ENCODE results near the gene SKOR1.

SKOR1 gene

DNA sequence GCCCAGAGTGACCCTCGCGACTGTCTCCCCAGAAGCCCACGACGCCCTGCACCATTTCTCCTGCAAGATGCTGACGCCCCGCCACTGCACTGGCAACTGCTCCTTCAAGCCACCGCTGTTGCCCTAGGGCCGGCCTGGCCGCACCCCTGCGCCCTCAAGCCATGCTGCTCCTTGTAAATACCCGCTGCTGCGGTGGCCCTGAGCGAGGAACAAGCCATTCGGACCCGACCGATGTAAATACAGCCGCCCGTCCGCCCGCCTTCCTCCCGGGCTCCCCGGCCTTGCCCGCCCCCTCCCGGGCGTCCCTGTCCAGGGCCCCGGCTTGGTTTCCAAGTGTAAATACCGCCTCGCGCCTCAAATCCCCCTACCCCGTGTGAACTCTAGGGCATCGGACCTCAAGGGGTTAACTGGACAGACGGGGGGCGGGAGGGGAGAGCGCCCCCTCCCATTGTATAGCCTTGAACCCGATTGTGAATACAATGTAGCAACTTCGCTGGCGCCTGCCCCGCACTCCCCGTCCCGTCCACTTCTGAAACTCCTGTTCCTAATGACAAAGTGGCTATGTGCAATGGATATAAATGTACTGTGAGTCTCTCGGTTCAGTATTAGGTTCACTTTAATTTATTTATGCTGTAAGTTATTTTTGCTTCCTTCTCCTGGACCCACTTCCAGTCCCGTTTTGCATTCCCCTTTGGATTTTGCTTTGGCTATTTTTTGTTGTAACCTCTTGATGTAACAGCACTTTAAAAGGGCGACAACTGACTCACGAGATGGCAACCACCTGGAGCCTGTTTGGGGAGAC lies 8.6 kb downstream of the SKOR1 start:
- DNase-seq: peak; percentile 78

- peak; percentile 78 for DNase-seq
Observed at GRCh38 chr15:67834581-67835296, 9.4 kb downstream of the SKOR1 start.

- peak; percentile 76 for DNase-seq
Observed at GRCh38 chr15:67835297-67836133, 10.2 kb downstream of the SKOR1 start.

GRCh38 chr15:67836134-67836455 lies 10.8 kb downstream of the SKOR1 start:
- peak; percentile 67 for DNase-seq

- DNase-seq: peak; percentile 80
Observed at GRCh38 chr15:67836477-67836876, 11.2 kb downstream of the SKOR1 start.

DNA sequence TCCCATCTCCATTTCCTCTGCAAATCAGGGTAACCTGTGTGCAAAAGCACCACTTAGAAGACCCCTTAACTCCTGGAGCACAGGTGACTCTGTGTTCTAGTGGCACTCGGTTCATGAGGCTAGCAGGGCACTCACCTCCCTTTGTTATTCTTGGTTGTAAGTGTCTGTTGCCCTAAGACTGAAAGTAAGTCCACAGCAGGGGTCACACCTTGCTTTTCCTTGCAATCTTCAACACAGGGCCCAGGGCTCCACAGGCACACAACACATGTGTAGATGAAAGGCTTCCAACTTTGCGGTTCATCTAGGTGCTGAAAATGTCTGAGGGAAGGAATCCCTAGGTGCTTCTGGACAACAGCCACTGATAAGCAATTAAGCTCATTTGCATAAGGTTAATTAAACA lies 11.6 kb downstream of the SKOR1 start:
- no peak for DNase-seq

GRCh38 chr15:67838789-67839332 lies 13.6 kb downstream of the SKOR1 start:
- peak; percentile 81 for DNase-seq

DNA sequence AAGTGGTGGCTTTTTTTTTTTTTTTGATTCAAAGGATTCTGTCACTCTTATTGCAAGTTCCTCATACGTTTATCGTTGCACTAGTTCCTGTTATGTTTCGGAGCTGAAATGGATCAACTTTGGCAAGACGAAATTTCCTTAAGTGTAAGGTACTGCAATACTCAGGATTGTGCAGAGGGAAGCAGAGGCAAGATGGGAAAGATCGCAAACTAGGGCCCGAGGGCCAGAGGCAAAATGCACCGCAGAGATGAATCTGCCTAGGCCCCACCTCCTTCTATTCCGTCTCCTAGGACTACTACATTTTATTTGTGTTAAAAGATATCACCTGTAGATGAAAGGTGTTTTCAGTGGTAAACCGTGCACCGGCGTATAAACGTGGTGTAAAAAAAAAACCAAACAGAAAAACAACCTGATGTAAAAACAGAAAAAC lies 14.2 kb downstream of the SKOR1 start:
- no peak for DNase-seq

DNA sequence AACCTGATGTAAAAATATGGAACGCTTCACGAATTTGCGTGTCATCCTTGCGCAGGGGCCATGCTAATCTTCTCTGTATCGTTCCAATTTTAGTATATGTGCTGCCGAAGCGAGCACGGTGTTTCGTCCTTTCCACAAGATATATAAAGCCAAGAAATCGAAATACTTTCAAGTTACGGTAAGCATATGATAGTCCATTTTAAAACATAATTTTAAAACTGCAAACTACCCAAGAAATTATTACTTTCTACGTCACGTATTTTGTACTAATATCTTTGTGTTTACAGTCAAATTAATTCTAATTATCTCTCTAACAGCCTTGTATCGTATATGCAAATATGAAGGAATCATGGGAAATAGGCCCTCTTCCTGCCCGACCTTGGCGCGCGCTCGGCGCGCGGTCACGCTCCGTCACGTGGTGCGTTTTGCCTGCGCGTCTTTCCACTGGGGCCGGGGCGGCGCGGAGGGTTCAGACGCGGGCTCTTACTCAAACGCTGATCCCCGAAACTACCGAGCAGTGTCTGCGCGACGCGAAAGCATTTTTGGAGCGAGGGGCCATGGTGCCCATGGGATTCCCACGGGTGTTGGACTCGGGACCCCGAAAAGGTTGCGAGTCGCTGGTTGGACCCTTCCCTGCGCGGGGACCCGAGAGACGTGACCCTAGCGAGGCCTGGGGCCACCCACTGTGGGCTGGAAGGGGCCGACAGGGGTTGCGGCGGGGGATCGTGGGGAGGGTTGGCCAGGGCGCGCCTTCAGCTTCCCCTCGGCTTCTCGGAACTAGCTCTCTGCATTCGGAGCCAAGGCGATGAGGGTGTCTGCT lies 14.8 kb downstream of the SKOR1 start, which contains the start of gene RNU6-1:
Gene RNU6-1 (minus strand): TSS at position 117 of the 820 bp plus-strand sequence.
- DNase-seq: peak; percentile 98

DNA sequence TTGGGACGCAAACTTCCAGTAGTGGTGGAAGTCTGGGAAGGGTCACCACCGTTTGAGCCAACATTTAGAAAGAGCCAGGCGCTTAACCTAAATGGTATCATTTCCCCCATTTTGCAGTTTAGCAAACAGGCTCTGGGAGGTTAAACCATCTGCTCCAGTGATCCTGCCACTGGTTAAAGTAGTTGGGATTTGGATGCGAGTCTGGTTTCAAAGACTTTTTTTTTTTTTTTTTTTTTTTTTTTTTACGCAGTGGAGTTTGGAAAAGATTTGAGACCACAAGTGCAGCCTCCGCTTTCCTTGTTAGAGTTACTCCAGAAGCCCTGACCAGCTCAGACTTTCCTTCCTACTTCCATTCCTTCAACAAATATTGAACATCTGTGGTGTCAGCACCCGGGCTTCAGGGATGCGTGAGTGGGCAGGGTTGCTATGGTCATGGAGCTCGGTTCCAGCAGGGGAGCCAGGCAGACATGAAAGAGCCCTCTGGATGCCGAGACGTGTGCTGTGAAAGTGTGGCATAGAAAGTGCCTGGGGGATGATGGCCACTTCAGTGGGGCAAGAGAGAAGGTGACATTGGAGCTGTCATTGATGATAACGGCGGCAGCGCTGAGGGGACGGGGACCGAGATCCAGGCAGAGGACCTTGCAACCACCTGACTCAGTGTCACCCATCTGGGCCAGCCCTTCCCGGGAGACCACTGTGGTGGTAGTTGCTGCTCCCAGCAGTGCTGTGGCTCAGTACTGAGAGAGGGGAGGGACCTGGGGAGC lies 15.6 kb downstream of the SKOR1 start:
- DNase-seq: peak; percentile 78

- DNase-seq: no peak
Observed at GRCh38 chr15:67841513-67841762, 16.1 kb downstream of the SKOR1 start.

DNA sequence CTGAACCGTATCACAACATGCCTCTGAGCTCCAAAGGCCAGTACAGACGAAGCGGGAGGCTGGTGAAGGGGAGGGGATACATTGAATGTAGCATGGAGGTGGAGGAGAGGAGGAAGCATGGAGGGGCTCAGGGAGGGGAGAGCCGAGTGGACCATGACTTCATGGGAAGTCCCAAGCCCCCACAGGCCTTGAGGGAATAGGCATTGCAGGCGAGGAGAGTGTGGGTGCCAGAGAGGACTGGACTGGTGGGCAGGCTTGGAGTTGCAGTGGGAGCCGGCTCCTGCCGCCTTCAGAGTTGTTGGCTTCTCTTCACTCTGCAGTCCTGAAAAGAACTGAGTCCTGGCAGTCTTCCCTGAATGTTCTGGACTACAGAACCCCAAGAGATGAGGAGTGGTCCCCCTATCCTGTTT lies 17.8 kb downstream of the SKOR1 start:
- peak; percentile 56 for DNase-seq

GRCh38 chr15:67843571-67844387 lies 18.5 kb downstream of the SKOR1 start:
- peak; percentile 70 for DNase-seq

DNA sequence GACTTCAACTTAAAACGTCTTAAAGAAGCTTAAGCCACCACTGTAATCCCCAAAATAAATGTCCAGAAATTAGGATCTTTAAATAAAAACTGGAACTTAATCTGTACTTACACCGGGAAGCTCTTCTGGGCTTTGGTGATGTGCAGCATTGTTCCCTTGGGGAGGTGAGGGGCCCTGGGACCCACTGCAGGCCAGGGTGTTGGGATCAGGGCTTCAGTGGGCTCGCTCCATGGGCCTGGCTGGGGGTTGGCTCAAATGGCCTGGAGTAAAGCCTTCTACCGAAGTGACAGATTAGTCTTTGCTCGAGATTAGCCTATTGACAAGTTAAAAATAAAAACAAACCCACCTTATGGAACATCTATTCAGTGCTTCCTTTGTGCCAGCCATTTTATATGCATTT lies 20.7 kb downstream of the SKOR1 start:
- no peak for DNase-seq

- DNase-seq: no peak
Observed at GRCh38 chr15:67849538-67849937, 24.2 kb downstream of the SKOR1 start.

DNA sequence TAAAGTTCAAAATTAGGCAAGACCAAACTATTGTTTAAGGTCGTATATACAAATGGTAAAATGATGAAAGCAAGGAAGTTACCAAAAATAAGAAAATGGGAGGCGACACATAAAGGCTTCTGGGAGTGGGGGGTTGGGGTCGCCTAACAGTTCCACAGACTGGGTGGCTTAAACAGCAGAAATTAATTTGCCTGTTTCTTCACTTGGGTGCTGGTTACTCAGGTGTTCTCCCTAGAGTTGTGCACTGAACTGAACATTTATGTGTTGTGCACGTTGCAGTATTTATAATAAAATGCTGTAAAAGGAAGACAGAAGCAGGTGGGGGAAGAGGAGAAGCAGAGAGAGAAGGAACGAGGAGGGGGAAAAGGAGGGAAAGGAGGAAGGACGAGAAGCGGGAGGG lies 25.0 kb downstream of the SKOR1 start:
- no peak for DNase-seq

GRCh38 chr15:67850994-67851571 lies 25.8 kb downstream of the SKOR1 start:
- DNase-seq: no peak

DNA sequence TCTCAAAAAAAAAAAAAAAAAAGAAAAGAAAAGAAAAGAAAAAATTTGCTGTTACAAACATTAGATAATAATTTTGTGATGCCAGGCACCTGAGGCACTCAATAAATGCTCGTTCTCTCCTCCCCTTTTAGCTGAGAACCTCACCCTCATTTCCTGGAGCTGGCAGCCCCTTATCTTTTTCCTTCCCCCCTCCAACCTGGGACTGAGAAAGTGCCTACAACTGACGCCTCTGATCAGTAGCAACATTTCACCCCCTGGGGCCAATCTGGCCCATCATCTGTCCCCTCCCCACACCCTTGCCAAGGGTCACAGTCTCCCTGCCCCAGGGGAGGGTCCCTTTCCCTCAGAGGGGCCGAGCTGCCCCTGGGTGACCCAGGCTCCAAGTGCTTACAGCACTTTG lies 27.1 kb downstream of the SKOR1 start:
- DNase-seq: no peak

DNA sequence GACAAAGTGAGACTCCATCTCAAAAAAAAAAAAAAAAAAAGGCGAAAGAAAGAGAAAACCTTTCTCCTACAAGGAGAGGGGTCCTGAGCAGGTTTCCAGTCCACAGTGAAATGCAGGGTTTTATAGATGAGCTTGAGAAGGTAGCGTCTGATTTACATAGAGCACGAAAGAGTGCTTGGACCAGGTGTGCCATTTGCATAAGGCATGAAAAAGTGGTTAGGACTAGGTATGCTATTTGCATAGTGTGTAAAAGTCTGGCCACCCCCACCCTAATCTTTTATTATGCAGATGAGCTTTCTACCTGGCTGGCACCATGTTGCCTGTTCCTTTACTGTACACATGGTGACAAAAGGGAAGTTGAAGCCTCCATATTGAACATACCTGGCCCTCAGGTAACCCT lies 28.1 kb downstream of the SKOR1 start:
- DNase-seq: no peak

GRCh38 chr15:67854358-67854757 lies 29.0 kb downstream of the SKOR1 start:
- no peak for DNase-seq
